NT2/D1 (cell line): ENCODE results near the gene GGACT.

Source experiments
- SUZ12 ChIP-seq: IDR thresholded peaks from 2 replicates; pipeline ENCODE4 v1.6.1; 2011; ENCODE audit not compliant: insufficient read length, insufficient read depth; ENCODE audit errors: extremely low read depth
- YY1 ChIP-seq: IDR thresholded peaks from 2 replicates; pipeline ENCODE4 v1.6.1; 2011; ENCODE audit not compliant: insufficient read length, insufficient read depth
- ZNF274 ChIP-seq: IDR thresholded peaks from 2 replicates; pipeline ENCODE4 v1.6.1; 2011; ENCODE audit warnings: mild to moderate bottlenecking, low read depth, low read length

DNA sequence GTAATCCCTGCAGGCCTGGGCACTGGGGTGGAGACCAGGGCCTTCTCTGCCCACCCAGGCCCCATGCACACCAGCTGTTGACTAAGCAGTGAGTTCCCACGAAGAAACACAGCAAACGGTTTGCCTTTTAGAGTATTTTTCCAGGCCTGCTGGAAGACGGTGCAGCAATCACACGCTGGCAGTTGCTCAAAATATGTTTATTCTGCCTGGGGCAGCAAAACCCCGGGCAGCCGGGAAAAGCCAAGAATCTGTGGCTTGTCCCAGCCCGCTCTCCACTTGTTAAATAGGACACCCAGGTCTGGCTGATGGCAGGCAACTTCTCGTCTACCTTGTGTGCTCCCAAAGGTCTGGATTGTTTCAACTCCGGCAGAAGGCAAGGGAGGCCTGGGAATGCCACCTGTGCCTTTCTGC, 40.8 kb downstream of the GGACT start:
- TF ChIP-seq ZNF274 (no peak), YY1 (no peak), SUZ12 (no peak)
